Femur (tissue), 1 donor: ENCODE results near the gene HTR3E.
"Not testable (repeated sequence)": the region's sequence is repeated elsewhere in the genome, so short reads cannot be mapped to it uniquely, and the experiment has no call there.

Source experiments
- DNase-seq: peaks from one replicate; pipeline ENCODE4 v3.0.0-alpha.2; 2017

Gene HTR3E

GRCh38 chr3:184096811-184097383, at the start of gene HTR3E:
TSS of gene HTR3E (plus strand) at chr3:184097064. CDS start at chr3:184097530, 466 bp downstream.
- DNase-seq, result no peak

DNA sequence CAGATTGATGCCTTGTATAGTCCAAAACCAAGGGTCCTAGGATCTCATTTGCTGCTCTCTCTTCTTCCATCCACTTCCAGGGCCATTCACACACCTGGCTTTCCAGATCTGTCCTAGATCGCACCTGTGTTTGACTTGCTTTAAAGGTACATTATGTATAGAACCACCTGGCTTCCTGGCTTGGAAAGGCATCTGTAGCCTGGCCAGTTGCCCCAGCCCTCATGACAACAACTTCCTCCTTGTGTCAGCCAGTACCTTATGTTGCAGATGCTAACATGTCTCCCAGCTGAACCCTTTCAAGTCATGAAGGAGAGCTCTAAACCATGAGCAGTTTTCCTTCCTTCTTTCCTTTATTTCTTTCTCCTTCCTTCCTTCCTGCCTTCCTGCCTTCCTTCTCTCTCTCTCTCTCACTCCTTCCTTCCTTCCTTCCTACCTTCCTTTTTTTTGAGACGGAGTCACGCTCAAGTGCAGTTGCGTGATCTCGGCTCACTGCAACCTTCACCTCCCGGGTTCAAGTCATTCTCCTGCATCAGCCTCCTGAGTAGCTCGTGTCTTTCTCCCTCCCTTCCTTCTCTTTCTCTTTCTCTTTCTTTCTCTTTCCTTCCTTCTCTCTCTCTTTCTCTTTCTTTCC, 46.5 kb upstream of the HTR3E start:
- no peak for DNase-seq

DNA sequence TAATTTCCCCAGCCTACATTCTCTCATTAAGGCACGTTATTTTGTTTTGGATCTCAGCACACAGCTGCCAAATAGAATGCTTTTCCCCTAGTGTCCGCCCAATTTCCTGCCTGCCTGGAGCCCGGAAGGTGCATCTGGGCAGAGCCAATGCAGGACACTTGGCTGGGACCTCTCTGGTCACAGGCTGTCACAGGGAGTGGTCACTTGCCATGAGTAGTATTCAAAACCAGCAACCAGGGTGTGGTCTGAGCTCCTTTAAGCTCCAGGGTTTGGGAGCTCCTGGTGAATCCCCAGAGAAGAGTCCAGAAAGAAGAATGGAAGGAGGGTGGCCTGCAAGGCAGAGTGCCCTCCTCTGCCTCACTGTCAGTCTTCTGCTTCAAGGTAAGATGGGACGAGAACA, 44.1 kb upstream of the HTR3E start, which contains the start of gene HTR3C:
Gene HTR3C, plus strand, starts transcription at position 281 of the 400 bp plus-strand sequence. Its CDS starts 34 bp downstream, at position 315.
- no peak for DNase-seq

GRCh38 chr3:184058029-184058428, 38.8 kb upstream of the HTR3E start:
- DNase-seq, result no peak

DNA sequence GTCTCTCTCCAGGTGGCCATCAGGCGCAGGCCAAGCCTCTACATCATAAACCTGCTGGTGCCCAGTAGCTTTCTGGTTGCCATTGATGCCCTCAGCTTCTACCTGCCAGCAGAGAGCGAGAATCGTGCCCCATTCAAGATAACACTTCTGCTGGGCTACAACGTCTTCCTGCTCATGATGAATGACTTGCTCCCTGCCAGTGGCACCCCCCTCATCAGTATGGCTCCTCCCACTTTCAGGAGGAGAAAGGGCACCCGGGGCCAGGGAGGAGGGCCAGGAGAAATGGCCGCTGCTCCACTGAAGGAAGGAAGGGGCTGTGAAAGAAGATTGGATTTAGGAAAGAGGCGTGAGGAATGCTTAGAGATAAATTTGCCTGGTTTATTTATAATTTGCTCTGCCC, 37.4 kb upstream of the HTR3E start:
- no peak for DNase-seq

- no peak for DNase-seq
Observed at GRCh38 chr3:184062637-184063036, 34.2 kb upstream of the HTR3E start.

DNA sequence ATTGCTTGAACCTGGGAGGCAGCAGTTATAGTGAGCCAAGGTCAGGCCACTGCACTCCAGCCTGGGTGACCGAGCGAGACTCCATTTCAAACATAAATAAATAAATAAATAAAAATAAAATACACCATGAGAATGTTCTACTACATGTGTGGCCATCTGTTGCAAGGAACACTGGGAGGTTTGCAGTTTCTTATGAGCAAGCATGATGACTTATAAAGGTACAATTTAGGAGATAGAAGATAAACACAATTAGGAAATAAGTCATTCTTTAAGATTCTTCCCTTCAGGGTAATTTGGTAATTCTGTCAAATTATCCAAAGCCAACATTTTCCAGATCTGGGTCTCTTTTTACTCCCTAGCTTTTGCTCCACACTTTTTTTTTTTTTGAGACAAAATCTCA, 30.7 kb upstream of the HTR3E start:
- no peak for DNase-seq

- no peak for DNase-seq
Observed at GRCh38 chr3:184067573-184068055, 29.2 kb upstream of the HTR3E start.

DNA sequence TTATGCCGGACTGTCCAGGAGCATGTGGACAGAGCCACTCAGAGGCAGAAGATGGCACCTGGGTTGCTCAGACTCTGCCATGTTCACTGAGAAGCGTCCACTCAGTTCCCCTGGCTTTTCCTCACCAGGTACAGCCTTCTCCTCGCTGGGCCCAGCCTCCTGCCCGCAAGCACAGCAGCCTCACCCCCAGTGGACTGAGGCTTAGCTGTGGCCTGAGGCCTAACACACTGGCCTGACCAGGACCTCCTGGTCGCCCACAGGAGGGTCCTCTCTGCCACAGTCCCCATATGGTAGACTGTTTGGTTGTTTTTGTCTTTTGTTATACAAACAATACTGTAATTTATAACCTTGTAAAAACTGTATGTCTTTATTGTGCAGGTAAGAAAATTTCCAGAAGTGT, 28.5 kb upstream of the HTR3E start:
- DNase-seq, result no peak

DNA sequence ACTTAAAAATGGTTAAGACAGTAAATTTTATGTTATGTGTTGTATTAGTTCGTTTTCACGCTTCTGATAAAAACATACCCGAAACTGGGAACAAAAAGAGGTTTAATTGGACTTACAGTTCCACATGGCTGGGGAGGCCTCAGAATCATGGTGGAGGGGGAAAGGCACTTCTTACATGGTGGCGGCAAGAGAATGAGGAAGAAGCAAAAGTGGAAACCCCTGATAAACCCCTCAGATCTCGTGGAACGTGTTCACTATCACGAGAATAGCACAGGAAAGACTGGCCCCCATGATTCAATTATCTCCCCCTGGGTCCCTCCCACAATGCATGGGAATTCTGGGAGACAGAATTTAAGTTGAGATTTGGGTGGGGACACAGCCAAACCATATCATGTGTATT, 25.7 kb upstream of the HTR3E start:
- DNase-seq, result not testable (repeated sequence)

- no peak for DNase-seq
Observed at GRCh38 chr3:184073621-184074020, 23.2 kb upstream of the HTR3E start.

DNA sequence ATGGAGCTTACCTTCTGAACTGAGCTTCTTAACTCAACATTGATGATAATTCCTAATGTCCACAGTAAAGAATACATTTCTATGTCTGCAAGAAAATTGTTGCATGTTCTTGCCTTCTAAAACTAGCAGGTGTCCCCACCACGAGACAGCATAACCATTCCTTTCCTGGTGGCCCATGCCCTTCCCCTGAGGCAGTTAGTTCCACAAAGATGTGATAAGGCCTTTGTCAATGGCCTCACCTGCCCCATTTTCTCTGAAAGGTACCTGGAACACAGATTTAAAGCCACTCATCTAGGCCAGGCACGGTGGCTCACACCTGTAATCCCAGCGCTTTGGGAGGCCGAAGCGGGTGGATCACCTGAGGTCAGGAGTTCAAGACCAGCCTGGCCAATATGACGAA, 21.0 kb upstream of the HTR3E start:
- DNase-seq, result no peak

- no peak for DNase-seq
Observed at GRCh38 chr3:184077881-184078280, 19.0 kb upstream of the HTR3E start.

- DNase-seq, result no peak
Observed at GRCh38 chr3:184078851-184079250, 18.0 kb upstream of the HTR3E start.

GRCh38 chr3:184081116-184081830, 15.6 kb upstream of the HTR3E start:
- no peak for DNase-seq

- no peak for DNase-seq
Observed at GRCh38 chr3:184082034-184082433, 14.8 kb upstream of the HTR3E start.

DNA sequence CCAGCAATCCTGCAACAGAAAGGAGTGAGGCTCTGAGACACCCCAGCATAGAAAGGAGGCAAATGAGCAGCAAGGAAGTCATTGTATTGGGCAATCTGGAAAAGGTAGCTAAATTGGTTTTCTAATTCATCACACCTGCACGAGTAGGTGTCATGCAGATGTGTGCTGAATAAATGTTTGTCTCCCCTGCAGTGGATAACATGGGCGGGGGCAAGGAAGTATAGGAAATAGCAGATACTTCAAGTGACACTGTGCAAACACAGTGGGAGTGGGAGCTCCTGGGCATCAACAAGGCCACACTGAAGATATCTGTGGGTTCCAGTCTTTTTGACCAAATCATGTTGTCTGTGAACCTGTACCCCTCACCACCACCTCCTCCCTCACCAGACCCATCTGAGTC, 14.4 kb upstream of the HTR3E start:
- no peak for DNase-seq

- no peak for DNase-seq
Observed at GRCh38 chr3:184085389-184085852, 11.4 kb upstream of the HTR3E start.

DNA sequence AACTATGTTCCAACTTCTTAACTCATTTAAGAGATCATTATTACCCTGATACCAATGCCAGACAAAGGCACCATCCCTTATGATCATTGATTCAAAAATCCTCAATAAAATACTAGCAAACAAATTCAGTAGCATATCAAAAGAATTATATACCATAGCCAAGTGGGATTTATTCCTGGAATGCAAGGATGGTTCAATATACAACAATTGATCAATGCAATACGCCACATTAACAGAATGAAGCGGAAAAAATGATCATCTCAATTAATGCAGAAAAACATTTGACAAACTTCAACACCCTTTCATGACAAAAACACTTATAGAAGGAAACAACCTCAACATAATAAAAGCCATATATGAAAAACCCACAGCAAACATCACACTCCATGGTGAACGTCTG, 4.7 kb upstream of the HTR3E start:
- no peak for DNase-seq

DNA sequence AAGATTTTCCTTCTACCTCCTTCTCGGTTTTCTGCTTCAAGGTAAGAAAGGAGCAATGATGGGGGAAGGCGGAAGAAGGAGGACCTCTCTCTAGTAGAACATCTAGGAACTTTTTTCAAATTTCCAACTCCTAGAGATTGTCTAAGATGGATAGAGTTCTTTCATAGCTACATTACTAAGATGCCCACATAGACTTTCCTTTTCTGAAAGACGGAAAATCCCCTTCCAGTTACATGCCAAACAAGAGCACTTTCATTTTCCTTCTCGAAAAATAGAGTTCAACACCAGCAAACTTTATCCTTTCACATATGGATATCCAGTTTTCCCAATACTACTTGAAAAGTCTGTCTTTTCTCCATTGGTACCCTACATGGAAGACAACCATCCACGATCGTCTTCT, 692 bp downstream of the HTR3E start:
- no peak for DNase-seq

DNA sequence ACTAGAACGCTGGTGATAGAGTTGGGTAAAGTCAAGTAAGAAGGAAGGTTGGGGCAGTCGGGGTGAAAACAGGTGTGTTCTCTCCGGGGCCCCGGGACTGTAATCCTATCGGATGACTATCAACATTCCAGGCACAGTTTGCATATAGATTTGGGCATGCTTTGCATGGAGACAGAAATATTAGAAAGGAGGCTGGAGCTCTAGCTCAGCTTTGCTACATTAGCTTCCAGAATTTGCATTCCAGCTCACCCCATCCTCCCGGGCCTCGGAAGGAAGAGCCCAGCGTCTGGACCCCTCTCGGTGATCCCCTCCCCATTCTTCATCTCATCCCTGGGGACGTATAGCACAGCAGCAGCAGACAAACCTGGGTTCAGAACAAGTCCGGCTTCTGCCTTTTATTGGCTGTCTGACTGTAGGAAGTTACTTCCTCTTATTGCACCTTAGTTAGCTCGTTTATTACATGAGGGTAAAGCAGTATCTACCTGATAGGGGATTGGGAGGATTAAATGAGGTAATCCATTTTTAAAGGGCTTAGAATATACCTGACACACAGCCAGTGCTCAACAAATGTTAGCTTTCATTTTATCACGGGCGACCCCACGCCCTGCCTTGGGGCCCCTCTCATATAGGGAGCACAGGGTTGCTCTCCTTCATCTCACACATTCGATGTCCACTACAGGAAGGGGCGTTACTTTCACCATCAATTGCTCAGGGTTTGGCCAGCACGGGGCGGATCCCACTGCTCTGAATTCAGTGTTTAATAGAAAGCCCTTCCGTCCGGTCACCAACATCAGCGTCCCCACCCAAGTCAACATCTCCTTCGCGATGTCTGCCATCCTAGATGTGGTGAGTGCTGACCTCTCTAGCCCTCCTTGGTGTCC, 3.2 kb downstream of the HTR3E start:
- DNase-seq, result no peak

DNA sequence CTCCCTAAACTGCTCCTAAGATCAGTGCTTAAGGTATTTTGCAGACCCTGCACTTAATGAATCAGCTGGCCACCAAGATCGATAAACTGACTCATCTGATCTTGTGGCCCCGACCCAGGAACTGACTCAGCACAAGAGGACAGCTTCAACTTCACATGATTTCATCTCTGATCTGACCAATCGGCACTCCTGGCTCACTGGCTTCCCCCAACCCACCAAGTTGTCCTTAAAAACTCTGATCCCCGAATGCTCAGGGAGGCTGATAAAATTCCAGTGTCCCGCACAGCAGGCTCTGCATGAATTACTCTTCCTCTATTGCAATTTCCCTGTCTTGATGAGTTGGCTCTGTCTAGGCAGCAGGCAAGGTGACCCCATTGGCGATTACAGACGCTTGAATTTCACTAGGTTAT, 13.5 kb downstream of the HTR3E start:
- no peak for DNase-seq

DNA sequence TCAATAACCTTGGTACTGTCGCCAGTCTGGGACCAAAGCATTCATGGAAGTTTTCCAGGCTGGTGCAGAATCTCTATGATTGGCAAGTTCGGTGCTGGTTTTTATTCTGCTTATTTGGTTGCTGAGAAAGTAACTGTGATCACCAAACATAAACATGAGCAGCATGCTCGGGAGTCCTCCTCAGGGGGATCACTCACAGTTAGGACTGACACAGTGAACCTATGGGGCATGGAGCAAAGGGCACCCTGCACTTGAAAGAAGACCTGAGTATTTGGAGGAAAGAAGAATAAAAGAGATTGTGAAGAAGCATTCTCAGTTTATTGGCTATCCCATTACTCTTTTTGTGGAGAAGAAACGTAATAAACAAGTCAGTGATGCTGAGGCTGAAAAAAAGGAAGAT, 19.2 kb downstream of the HTR3E start:
- no peak for DNase-seq
